MCF 10A (cell line): ENCODE data around the gene HSPA1L. TPM values are rescaled to one million over a fixed set of nuclear protein-coding genes. Genes with fewer than 3 reads are reported as not detected.

ENCODE experiments used
- BruUV-seq: library from RNA; stranded (reverse); fragments of 400-500 nt; replicated peaks from 2 replicates; lab custom pipeline; 2021; lab: Mats Ljungman, UMichigan
- CTCF ChIA-PET: fragments of 300-600 bp; sonication (Branson Sonifier 250); formaldehyde crosslinking; extraction: SDS; loops from one replicate; lab custom pipeline; 2021; ENCODE audit warnings: antibody characterized with exemption, inconsistent platforms; lab: Yijun Ruan, JAX
- POLR2A ChIA-PET: fragments of 300-600, 350-650 bp; sonication (Branson Sonifier 250); formaldehyde crosslinking; extraction: SDS; loops from one replicate; lab custom pipeline; 2020; ENCODE audit warnings: antibody characterized with exemption, inconsistent platforms; lab: Yijun Ruan, JAX
- DNase-seq: peaks from one replicate; pipeline ENCODE4 v3.0.0-alpha.2; 2018; ENCODE audit not compliant: unreplicated experiment
- H3K27ac Mint-ChIP-seq: one replicate; pipeline ENCODE4 v1.8.0; 2022; ENCODE audit warnings: mild to moderate bottlenecking, low read depth, mixed read lengths; ENCODE audit not compliant: unreplicated experiment
- H3K27me3 Mint-ChIP-seq: one replicate; pipeline ENCODE4 v1.8.0; 2022; ENCODE audit warnings: mixed read lengths; ENCODE audit not compliant: insufficient read depth, unreplicated experiment
- H3K36me3 Mint-ChIP-seq: one replicate; pipeline ENCODE4 v1.8.0; 2022; ENCODE audit warnings: mild to moderate bottlenecking, moderate library complexity, mixed read lengths; ENCODE audit not compliant: insufficient read depth, unreplicated experiment
- H3K4me1 Mint-ChIP-seq: one replicate; pipeline ENCODE4 v1.8.0; 2022; ENCODE audit warnings: mixed read lengths; ENCODE audit not compliant: insufficient read depth, unreplicated experiment
- H3K4me3 Mint-ChIP-seq: one replicate; pipeline ENCODE4 v1.8.0; 2022; ENCODE audit warnings: mild to moderate bottlenecking, moderate library complexity, mixed read lengths; ENCODE audit not compliant: unreplicated experiment
- H3K9me3 Mint-ChIP-seq: one replicate; pipeline ENCODE4 v1.8.0; 2022; ENCODE audit warnings: mixed read lengths; ENCODE audit not compliant: unreplicated experiment
- CTCF ChIP-seq: fragments of 200-600 bp; IDR thresholded peaks from one replicate; pipeline ENCODE4 v1.8.0; 2022; ENCODE audit warnings: antibody characterized with exemption, mild to moderate bottlenecking; ENCODE audit not compliant: unreplicated experiment
- intact Hi-C: fragments of 100-400 bp; cut with micrococcal nuclease; formaldehyde crosslinking; loops from 2 replicates; pipeline ENCODE4 v1.14.1; 2022
- total RNA-seq: library from RNA; stranded (reverse); gene quantifications from 2 replicates; pipeline ENCODE4 v1.2.3, GENCODE V29; 2022

HSPA1L gene
- total RNA-seq, 1 experiment from 2014 or later: 0.35 TPM

GRCh38 chr6:31830886-31831335, 15.8 kb upstream of the HSPA1L start:
- peak overlapping the region; percentile 90 for H3K27ac Mint-ChIP-seq
- POLR2A ChIA-PET: interaction anchor here (0.6 to 11.2 kb wide), 18 partner anchors 8 to 1141 kb away, joined by 3 to 202 read pairs (median 12); partner anchors contain the start of genes ABHD16A, BAG6, C6orf47 and CLIC1

GRCh38 chr6:31829633-31830283, 14.7 kb upstream of the HSPA1L start:
- POLR2A ChIA-PET: interaction anchor here (0.6 to 11.2 kb wide), 16 partner anchors 7 to 1142 kb away, joined by 3 to 202 read pairs (median 19); partner anchors contain the start of genes ABHD16A, BAG6, C6orf47 and CLIC1
- CTCF ChIA-PET: interaction anchor here (0.6 to 1.4 kb wide), 15 partner anchors 11 to 231 kb away, joined by 3 to 6 read pairs (median 4); partner anchors contain the start of genes HSPA1A and HSPA1L
- peak; percentile 70 for DNase-seq
- Mint-ChIP-seq H3K4me1 (peaks cover 12% of the 10 kb centered on the region), H3K36me3 (peaks cover 19% of the 10 kb centered on the region), H3K27me3 (no peaks in the 10 kb centered on the region), H3K9me3 (no peaks in the 10 kb centered on the region), H3K27ac (peak overlapping the region; percentile 90), H3K4me3 (peak overlapping the region; percentile 94)
- TF ChIP-seq CTCF: peak; percentile 37
- no TSS peak for BruUV-seq
- intact Hi-C loops: loop anchor here (1.0 to 10.0 kb wide), 5 partner anchors 35 to 149 kb away; partner anchors contain the start of genes DDAH2, NELFE, SKIC2 and VARS1

More at GRCh38 chr6:31830886-31831335, 15.8 kb upstream of the HSPA1L start:
- H3K36me3 Mint-ChIP-seq: peaks cover 30% of the 10 kb centered on the region
- H3K9me3 Mint-ChIP-seq: no peaks in the 10 kb centered on the region
- CTCF ChIA-PET: interaction anchor here (0.6 to 2.0 kb wide), 12 partner anchors 12 to 433 kb away, joined by 3 to 8 read pairs (median 3); partner anchors contain the start of genes HSPA1A, HSPA1L and LSM2
- no peak for DNase-seq
- intact Hi-C loops: loop anchor here (1.0 to 10.0 kb wide), 5 partner anchors 36 to 151 kb away; partner anchors contain the start of genes DDAH2, NELFE, SKIC2 and VARS1
- no TSS peak for BruUV-seq
- no peaks in the 10 kb centered on the region for H3K27me3 Mint-ChIP-seq
- H3K4me3 Mint-ChIP-seq: peak overlapping the region; percentile 94
- no peak for TF ChIP-seq CTCF
- peaks cover 6% of the 10 kb centered on the region for H3K4me1 Mint-ChIP-seq

GRCh38 chr6:31827286-31828079, 12.4 kb upstream of the HSPA1L start, which contains the start of gene HSPA1B:
Gene HSPA1B, plus strand, starts transcription at chr6:31827738. Its CDS starts 213 bp downstream, at chr6:31827951.
- no peak for TF ChIP-seq CTCF
- peak within 1 kb of the TSS; percentile 99 for H3K27ac Mint-ChIP-seq
- no peaks in the 10 kb centered on the region for H3K9me3 Mint-ChIP-seq
- H3K36me3 Mint-ChIP-seq: peaks cover 14% of the 10 kb centered on the region
- ChIA-PET POLR2A (interaction anchor here (0.5 to 11.3 kb wide), 41 partner anchors 7 to 1212 kb away, joined by 3 to 202 read pairs (median 5); partner anchors contain the start of genes ABHD16A, ATP6V1G2, BAG6 and C6orf47), CTCF (interaction anchor here (0.6 to 1.0 kb wide), 5 partner anchors 21 to 99 kb away, joined by 3 to 4 read pairs (median 3); partner anchors contain the start of genes CLIC1 and LSM2)
- intact Hi-C loops: no loop called here
- peaks cover 13% of the 10 kb centered on the region for H3K4me1 Mint-ChIP-seq
- no peaks in the 10 kb centered on the region for H3K27me3 Mint-ChIP-seq
- BruUV-seq: no TSS peak
- DNase-seq: peak; percentile 100
- peak within 1 kb of the TSS; percentile 78 for H3K4me3 Mint-ChIP-seq
